Mesothelial cell of epicardium (in vitro differentiated cells): ENCODE data around the gene PDE4D. TPM values are rescaled to one million over a fixed set of nuclear protein-coding genes. Genes with fewer than 3 reads are reported as not detected.

Source experiments
- DNase-seq, 2 experiments: peaks; one replicate each; pipeline ENCODE4 v3.0.0; 2021; ENCODE audit warnings: low spot score in 2 of 2; ENCODE audit not compliant: unreplicated experiment in 2 of 2
- H3K27ac Mint-ChIP-seq: 2 replicates; pipeline ENCODE4 v1.8.0; 2021; ENCODE audit warnings: mixed read lengths
- H3K27me3 Mint-ChIP-seq: 2 replicates; pipeline ENCODE4 v1.8.0; 2021; ENCODE audit warnings: low read depth, mixed read lengths
- H3K36me3 Mint-ChIP-seq: 2 replicates; pipeline ENCODE4 v1.8.0; 2021; ENCODE audit warnings: mixed read lengths
- H3K4me1 Mint-ChIP-seq: 2 replicates; pipeline ENCODE4 v1.8.0; 2021; ENCODE audit warnings: mixed read lengths
- H3K4me3 Mint-ChIP-seq: 2 replicates; pipeline ENCODE4 v1.8.0; 2021; ENCODE audit warnings: mild to moderate bottlenecking, moderate library complexity, mixed read lengths
- H3K9me3 Mint-ChIP-seq: 2 replicates; pipeline ENCODE4 v1.8.0; 2021; ENCODE audit warnings: mixed read lengths
- CTCF ChIP-seq: fragments of 200-600 bp; sonication (generic); IDR thresholded peaks from one replicate; pipeline ENCODE4 v1.5.0; 2021; ENCODE audit warnings: antibody characterized with exemption; ENCODE audit not compliant: unreplicated experiment
- total RNA-seq: library from RNA; stranded (reverse); gene quantifications from 3 replicates; pipeline ENCODE4 v1.2.1, GENCODE V29; 2021

PDE4D gene
- total RNA-seq, 1 donor from 2014 or later: 105 TPM

- Mint-ChIP-seq H3K9me3 (peaks cover 3% of the 10 kb centered on the region), H3K36me3 (no peaks in the 10 kb centered on the region), H3K4me1 (peaks cover 24% of the 10 kb centered on the region), H3K27ac (no peak overlapping the region), H3K27me3 (no peaks in the 10 kb centered on the region), H3K4me3 (no peak overlapping the region)
- no peak for TF ChIP-seq CTCF
- DNase-seq: no peak
Measured at GRCh38 chr5:59741599-59741998, 151.9 kb downstream of the PDE4D start.

GRCh38 chr5:59738024-59738423 lies 155.5 kb downstream of the PDE4D start:
- Mint-ChIP-seq H3K4me1 (peaks cover 11% of the 10 kb centered on the region), H3K9me3 (peaks cover under 1% of the 10 kb centered on the region), H3K36me3 (no peaks in the 10 kb centered on the region), H3K4me3 (no peak overlapping the region), H3K27ac (no peak overlapping the region), H3K27me3 (no peaks in the 10 kb centered on the region)
- no peak for DNase-seq
- TF ChIP-seq CTCF: no peak

GRCh38 chr5:59732806-59733205 lies 160.7 kb downstream of the PDE4D start:
- no peak for DNase-seq
- no peaks in the 10 kb centered on the region for H3K27me3 Mint-ChIP-seq
- TF ChIP-seq CTCF: no peak
- no peaks in the 10 kb centered on the region for H3K36me3 Mint-ChIP-seq
- peaks cover 26% of the 10 kb centered on the region for H3K4me1 Mint-ChIP-seq
- H3K27ac Mint-ChIP-seq: no peak overlapping the region
- no peak overlapping the region for H3K4me3 Mint-ChIP-seq
- H3K9me3 Mint-ChIP-seq: no peaks in the 10 kb centered on the region

GRCh38 chr5:59732301-59732700 lies 161.2 kb downstream of the PDE4D start:
- Mint-ChIP-seq H3K27ac (no peak overlapping the region), H3K36me3 (no peaks in the 10 kb centered on the region), H3K27me3 (no peaks in the 10 kb centered on the region), H3K4me1 (peaks cover 27% of the 10 kb centered on the region), H3K9me3 (no peaks in the 10 kb centered on the region), H3K4me3 (no peak overlapping the region)
- TF ChIP-seq CTCF: no peak
- no peak for DNase-seq

GRCh38 chr5:59731809-59732208 lies 161.7 kb downstream of the PDE4D start:
- H3K9me3 Mint-ChIP-seq: no peaks in the 10 kb centered on the region
- DNase-seq: no peak
- TF ChIP-seq CTCF: no peak
- no peaks in the 10 kb centered on the region for H3K27me3 Mint-ChIP-seq
- H3K27ac Mint-ChIP-seq: no peak overlapping the region
- H3K4me1 Mint-ChIP-seq: peaks cover 30% of the 10 kb centered on the region
- H3K36me3 Mint-ChIP-seq: no peaks in the 10 kb centered on the region
- H3K4me3 Mint-ChIP-seq: no peak overlapping the region

- Mint-ChIP-seq H3K9me3 (no peaks in the 10 kb centered on the region), H3K4me1 (peaks cover 43% of the 10 kb centered on the region), H3K27me3 (no peaks in the 10 kb centered on the region), H3K36me3 (peaks cover 1% of the 10 kb centered on the region), H3K4me3 (no peak overlapping the region), H3K27ac (no peak overlapping the region)
- TF ChIP-seq CTCF: no peak
- no peak for DNase-seq
Measured at GRCh38 chr5:59729820-59730219, 163.7 kb downstream of the PDE4D start.
